Peyer's patch (tissue), 4 donors: Measurements from ENCODE around the gene CRYL1.

Experiments
- POLR2A ChIP-seq, 2 donors: fragments of 450-650 bp; IDR thresholded peaks; one replicate each; pipeline ENCODE4 v1.5.1; 2017; ENCODE audit warnings: antibody characterized with exemption in 2 of 2, mild to moderate bottlenecking in 2 of 2, moderate library complexity in 2 of 2
- TF ChIP-seq, protein P1 (sequence below), 6 experiments: fragments of 450-650 bp in 4 of 6; fragments of 200-600 bp in 2 of 6; sonication (generic) in 1 of 6; IDR thresholded peaks; one replicate each; pipeline ENCODE4 v1.5.1; 2017 to 2019; ENCODE audit warnings: antibody characterized with exemption in 6 of 6, mild to moderate bottlenecking in 3 of 6, moderate library complexity in 1 of 6

DNA sequence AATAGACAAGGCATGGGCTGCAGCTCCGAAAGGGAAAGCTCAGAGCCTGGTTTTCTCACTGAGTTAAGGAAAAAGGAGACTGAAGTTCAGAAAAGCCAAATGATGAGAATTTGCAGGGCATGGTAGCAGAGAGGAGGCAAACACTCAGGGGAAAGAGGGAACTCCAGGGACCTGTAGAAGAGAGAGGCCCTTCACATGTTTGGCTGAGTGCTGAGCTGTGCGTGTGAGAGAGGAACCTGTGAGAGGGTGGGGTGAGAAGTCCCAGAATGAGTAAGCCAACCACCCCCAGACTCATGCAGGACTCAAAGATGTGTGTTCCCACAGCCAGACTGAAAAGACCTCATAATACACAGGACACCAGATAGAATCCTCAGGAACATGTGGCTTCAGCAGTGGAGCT is 2.8 kb upstream of the CRYL1 start:
- TF ChIP-seq, protein P1, sequence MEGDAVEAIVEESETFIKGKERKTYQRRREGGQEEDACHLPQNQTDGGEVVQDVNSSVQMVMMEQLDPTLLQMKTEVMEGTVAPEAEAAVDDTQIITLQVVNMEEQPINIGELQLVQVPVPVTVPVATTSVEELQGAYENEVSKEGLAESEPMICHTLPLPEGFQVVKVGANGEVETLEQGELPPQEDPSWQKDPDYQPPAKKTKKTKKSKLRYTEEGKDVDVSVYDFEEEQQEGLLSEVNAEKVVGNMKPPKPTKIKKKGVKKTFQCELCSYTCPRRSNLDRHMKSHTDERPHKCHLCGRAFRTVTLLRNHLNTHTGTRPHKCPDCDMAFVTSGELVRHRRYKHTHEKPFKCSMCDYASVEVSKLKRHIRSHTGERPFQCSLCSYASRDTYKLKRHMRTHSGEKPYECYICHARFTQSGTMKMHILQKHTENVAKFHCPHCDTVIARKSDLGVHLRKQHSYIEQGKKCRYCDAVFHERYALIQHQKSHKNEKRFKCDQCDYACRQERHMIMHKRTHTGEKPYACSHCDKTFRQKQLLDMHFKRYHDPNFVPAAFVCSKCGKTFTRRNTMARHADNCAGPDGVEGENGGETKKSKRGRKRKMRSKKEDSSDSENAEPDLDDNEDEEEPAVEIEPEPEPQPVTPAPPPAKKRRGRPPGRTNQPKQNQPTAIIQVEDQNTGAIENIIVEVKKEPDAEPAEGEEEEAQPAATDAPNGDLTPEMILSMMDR (IDR thresholded peaks at IDR 0.05), result no peak
- TF ChIP-seq POLR2A (IDR thresholded peaks at IDR 0.05), result no peak
